Measurements from ENCODE around the gene UROS.

UROS gene

DNA sequence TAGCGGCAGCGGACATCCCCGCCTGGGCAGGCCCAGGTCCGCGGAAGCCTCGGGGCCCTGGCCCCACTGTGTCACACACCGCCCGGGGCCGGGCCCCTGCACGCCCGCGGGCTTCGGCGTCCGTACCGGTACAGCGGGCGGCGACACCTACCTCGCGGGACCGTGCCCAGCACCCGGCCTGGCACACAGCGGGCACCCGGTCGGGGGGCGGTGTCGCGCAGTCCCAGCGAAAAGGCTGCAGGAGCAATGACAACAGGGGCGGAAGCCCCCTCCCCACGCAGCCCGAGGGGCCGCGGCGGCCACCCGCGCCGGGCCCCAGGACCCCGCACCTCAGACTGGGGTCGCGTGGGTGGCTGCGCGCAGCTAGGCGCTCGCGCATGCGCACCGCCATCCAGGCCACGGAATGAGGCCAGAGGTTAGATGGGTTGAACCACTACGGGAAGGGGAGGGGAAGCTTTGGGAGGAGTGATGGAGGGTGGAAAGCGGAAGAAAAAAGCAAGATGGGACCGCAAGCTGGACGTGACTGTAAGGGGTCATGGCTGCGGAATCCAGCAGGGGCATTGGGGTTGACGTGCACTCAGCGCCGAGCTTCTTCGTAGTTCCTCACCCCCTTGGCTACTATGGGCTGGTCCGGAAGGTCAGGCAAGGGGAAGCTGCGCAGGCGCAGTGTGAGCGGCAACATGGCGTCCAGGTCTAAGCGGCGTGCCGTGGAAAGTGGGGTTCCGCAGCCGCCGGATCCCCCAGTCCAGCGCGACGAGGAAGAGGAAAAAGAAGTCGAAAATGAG lies at the start of gene UROS, which contains the start of gene BCCIP:
Gene UROS, minus strand, starts transcription at position 381 of the 785 bp plus-strand sequence. CDS start 6,759 bp downstream, outside the sequence.
Gene BCCIP, plus strand, starts transcription at position 669 of the 785 bp plus-strand sequence. Its CDS starts 12 bp downstream, at position 681.
- DNase-seq = peak; percentile 89 to 95

DNA sequence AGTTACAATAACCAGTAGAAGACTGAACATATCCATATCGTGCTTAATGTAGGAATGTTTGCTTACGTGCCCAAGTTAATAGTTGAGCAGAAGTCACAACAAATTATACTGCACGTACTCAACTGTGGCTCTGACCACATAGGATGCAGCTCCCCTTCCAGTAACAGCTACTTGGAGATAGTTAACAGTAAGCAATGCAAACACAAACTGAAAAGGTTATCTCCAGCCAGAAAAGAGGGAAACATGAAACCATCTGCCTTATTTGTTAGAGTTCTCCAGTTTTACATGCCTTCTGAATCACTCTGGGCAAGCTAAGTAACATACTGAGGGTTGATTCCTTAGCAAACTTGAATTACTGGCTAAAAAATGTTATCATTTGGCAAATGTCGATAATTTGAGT lies 48.3 kb upstream of the UROS start:
- no peak for DNase-seq

GRCh38 chr10:125868372-125868975 lies 45.4 kb upstream of the UROS start:
- peak in 1 of 2 donors; percentile 12 for DNase-seq

DNA sequence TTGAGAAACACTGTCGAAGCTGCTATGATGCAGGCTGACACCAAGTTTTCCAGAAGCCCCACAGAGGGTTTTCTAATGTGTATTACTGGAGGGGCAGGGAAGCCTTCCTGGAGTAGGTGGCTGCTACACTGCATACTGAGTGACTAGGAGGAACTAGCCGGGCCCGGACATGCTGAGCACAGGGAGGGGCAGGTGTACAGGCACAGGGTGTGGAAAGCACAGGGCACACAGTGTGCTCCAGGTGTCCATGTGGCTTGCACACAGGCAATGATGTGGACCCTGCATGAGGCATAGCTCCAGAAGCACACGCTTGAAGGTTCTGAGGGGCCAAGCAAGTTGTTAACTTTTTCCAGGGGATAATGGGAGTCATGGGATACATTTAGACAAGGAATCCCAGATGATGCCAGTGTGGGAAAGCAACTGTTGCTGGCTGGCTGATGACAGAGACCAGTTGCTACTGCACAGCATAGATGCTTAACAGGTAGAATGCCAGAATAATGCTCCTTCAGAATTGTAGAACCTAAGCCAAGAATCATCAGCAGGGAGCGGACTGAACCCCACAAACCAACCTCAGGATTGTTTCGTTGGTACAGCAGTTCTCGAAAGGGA lies 43.5 kb upstream of the UROS start:
- DNase-seq = no peak

DNA sequence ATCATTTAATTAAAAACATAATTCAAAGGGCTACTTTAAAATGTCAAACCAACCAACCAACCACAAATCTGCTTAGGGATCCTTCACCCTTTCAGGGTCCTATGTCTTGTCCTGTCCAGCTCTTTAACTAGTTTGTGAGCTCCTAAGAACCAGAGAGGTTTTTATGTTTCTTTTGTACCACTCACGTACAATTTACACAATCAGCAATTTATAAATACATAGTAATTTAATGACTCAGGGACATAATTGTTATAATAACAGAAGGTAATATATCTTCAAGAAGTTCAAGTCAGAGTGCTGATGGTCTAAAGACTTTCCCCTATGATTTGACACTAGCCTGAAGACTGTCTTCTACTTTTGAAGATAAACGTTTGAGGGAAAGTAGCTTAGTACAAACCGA lies 42.1 kb upstream of the UROS start:
- DNase-seq = no peak

DNA sequence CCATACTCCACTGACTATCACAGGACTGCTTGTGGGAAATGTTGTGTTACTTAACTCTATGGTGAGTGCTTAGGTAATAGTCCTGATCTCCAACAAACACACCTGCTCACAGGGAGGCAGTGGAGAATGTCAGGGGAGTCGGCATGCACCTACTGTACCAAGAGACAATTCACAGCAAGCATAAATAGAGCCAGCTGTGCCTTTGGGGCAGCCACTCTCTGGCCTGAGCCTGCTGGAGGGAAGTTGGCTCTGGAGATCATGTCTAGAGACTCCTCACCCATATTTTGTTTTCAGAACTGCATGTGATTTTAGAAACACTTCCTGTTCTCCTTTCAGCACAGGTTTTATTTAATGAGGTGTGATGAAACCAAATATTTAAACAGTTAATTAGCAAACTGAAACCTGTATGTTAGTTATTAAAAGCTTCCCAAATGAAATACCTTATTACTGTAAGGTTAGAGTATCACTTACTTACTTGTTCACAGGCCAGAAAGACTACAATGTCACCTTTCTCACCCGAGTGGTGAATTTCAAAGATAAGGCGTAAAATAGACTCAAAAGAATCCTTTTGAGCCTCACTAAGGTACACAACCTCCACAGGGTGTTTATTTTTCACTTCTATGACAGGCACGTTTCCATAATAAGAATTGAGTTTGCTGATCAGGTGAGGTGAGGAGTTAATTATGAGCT lies 36.2 kb upstream of the UROS start:
- DNase-seq = no peak

GRCh38 chr10:125857185-125857760 lies 34.2 kb upstream of the UROS start:
- no peak for DNase-seq

GRCh38 chr10:125852487-125852886 lies 29.4 kb upstream of the UROS start:
- no peak for DNase-seq

- DNase-seq = no peak
Measured at GRCh38 chr10:125850766-125851731, 28.0 kb upstream of the UROS start.

- DNase-seq = no peak
Measured at GRCh38 chr10:125849448-125849847, 26.4 kb upstream of the UROS start.

DNA sequence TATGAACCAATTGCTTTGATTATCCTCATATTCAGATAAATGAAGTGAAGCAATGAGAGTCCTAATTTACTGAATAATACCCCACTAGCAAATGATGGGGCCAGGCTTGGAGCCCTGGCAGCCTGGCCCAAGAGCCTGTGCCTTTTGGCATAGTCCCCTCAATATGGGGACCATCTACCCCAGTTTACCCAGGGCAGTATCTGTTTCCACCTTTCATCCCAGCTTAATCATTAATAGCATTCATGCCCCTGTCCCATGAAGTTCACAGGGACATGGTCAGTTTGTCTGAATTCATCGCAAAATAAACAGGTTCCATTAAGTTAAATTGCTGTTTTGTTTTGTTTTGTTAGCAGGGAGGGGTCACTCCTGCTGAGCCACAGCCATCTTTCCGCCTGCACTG lies 25.8 kb upstream of the UROS start:
- DNase-seq = no peak

DNA sequence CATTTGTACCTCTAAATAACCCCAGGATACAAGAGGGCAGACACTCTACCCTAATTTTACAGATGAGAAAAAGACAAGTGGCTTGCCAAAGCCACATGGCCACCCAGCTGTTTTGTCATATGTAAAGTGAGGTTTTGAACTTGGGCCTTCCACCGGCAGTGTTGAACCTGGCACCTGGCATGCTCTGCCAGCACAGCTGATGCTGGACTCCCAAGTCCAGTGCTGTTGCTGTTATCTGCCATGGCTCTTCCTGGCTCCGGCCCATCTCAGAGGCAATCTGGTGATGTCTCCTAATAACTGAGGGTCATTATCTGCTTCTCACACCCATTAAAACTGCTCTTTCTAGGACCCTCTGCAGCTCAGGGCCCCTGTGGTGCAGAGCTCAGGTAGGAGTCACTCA lies 25.3 kb upstream of the UROS start:
- no peak for DNase-seq

DNA sequence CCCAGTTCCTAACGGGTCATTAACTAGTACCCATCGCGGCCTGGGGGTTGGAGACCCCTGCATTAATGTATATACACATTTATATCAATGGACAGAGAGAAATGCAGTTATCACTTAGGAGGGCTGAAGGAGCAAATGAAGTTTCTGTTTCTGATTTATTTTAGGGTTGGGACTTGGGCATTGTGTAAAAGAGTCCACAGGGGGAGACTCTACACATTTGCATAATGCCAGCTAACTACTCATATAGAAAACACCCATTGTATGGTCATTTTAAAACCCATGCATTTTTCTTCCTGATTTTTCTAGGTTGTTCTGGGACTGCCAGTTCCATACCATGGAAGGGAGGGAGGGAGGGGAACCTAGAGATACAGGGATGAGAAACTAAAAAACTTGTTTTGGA lies 23.8 kb upstream of the UROS start:
- DNase-seq = no peak

DNA sequence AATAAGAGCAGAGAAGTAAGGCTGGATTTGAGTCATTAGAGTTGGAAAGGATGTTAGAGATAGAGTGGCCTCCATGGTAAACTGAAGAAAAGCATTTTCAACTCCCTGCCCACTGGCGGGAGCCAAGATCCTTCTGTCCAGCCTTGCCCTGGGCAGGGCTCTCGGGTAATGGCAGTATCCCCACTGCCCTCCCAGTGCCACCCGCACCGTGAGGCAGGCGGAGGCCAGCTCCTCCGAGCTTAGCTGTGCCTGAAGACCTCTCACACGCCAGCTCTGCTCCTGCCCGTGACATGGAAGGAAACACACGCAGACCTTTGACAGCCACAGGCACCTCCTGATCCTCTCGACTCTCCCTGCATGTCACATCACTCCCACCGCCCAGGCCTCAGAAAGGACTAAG lies 22.6 kb upstream of the UROS start:
- no peak for DNase-seq

DNA sequence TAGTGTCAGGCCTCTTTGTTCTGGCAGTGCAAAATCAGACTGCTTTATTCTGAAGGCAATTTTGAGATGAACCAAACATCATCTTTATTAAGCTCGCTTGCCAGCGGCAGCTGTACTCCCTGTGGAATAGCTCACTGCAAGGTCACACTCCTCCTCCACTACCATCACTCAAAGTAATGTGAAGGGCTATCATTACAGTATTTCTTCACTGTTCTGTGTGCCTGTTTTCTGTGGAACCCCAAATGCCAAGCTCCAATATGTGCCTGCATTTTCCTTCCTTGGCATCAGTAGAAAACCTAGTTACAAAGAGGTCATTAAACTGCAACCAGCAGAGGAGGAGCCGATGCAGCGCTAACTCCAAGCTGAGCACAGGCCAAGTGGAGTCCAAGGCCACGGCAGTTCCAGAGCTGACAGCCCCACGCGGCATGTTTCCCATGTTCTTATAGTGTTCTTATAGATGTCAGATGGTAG lies 21.7 kb upstream of the UROS start:
- no peak for DNase-seq

- DNase-seq = no peak
Measured at GRCh38 chr10:125843603-125844329, 20.7 kb upstream of the UROS start.

DNA sequence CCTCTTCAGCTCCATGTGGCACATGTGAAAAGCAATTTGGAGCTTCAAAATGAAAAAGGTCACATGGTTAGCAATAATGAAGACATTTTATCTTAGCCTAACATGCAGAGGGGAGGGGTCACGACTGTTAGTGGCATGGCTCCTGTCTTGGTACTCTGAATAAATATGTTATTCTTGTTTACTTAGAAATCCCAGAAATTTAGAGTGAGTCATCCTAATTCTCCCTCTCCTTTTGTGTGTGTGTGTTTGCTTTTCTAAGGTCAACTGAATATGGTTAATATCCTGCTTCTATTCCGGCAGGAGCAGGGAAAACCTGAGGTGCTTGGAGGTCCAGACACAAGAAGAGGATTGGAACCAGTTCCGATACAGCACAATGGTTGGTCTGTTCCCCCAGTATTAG lies 17.9 kb upstream of the UROS start:
- no peak for DNase-seq

GRCh38 chr10:125840406-125840805 lies 17.3 kb upstream of the UROS start:
- DNase-seq = no peak

DNA sequence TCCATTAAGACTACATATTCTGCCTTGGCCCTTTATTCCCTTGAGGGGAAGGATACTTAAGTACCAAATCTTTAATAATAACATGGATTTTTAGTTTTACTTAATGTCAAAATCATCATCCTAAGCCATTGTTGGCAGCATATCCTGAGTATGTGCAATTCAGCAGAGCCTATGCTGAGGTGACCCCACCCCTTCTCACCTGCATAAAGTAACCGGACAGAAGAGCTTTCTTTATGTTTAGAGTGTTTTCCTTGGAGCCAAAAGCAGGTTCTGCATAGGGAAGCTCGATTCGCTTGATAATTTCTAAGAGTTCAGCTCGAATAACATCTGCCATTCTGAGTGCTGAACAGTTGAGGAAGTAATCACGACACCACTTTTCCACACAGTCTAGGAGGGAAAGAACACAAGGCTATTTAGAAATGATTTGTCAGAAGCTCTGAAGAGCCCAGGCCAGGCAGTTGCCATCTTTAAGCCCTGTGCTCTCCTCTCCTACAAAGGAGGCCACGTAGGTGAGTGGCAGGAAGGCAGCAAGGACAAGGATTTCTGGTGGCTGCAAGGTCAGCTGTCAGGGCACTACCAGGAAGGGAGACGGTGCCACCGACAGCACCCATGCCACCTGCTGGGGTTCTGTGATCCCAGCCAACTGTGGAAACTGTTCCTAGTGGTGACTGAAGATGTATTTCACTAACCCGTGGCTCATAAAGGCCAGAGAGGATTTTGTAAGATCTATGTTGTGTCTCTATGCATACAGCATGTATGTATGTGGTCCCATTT lies 15.9 kb upstream of the UROS start:
- no peak for DNase-seq

DNA sequence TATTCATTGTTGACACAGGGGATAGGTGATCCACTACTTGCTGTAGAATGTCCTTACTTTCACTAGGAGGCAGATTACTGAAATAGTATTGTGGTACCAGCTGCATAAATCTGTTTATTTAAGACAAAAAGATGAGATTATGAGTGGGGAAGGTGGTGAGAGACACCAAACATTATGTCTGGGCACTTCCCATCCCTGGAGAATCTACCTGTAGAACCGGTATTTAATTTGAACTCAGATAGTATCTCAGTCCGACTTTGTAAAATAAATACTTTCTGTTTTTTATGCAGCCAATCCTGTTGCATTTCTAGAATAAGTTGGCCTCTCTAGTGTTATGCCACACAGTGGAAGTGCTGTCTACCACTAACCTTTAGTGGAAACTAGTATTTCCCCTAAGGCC lies 13.7 kb upstream of the UROS start:
- no peak for DNase-seq
